Spleen (tissue), 11 donors: Measurements from ENCODE around the gene RPL10. TPM values are rescaled to one million over a fixed set of nuclear protein-coding genes. Genes with fewer than 3 reads are reported as not detected.
A peak's percentile ranks its signal among the peaks of the same experiment; 100 is the strongest.

Experiments used
- DNase-seq: peaks from one replicate; pipeline ENCODE4 v3.0.0-alpha.2; 2020
- H3K27ac ChIP-seq, 8 donors: fragments of 200-600 bp; sonication (generic) in 7 of 8; 1 replicate in 4 of 8; 2 replicates in 4 of 8; pipeline versions ENCODE4 v1.5.0 to v1.8.0; 2016 to 2021; ENCODE audit warnings: inconsistent platforms in 4 of 8, mild to moderate bottlenecking in 4 of 8, moderate library complexity in 1 of 8
- H3K27me3 ChIP-seq, 7 donors: fragments of 200-600 bp; sonication (generic) in 6 of 7; replicated peaks in 1 of 7; 1 replicate in 4 of 7; 2 replicates in 3 of 7; pipeline versions ENCODE4 v1.5.0 to v1.8.0; 2016 to 2021; ENCODE audit warnings: inconsistent platforms in 3 of 7, mild to moderate bottlenecking in 1 of 7
- H3K36me3 ChIP-seq, 6 donors: fragments of 200-600 bp; sonication (generic) in 5 of 6; 1 replicate in 4 of 6; 2 replicates in 2 of 6; pipeline versions ENCODE4 v1.5.0 to v1.8.0; 2016 to 2021; ENCODE audit warnings: inconsistent platforms in 2 of 6
- H3K4me1 ChIP-seq, 6 donors: fragments of 200-600 bp; sonication (generic) in 5 of 6; 1 replicate in 3 of 6; 2 replicates in 3 of 6; pipeline versions ENCODE4 v1.5.0 to v1.8.0; 2016 to 2021; ENCODE audit warnings: inconsistent platforms in 3 of 6
- H3K4me3 ChIP-seq, 8 donors: fragments of 200-600 bp; sonication (generic) in 7 of 8; 1 replicate in 4 of 8; 2 replicates in 4 of 8; pipeline versions ENCODE4 v1.5.0 to v1.8.0; 2016 to 2021; ENCODE audit warnings: inconsistent platforms in 4 of 8, mild to moderate bottlenecking in 4 of 8, moderate library complexity in 2 of 8
- H3K9me3 ChIP-seq, 8 donors: fragments of 200-600 bp; sonication (generic) in 7 of 8; 1 replicate in 4 of 8; 2 replicates in 4 of 8; pipeline versions ENCODE4 v1.5.0 to v1.8.0; 2016 to 2021; ENCODE audit warnings: inconsistent platforms in 4 of 8
- POLR2A ChIP-seq, 3 donors: fragments of 450-650 bp; IDR thresholded peaks; one replicate each; pipeline ENCODE4 v1.5.1; 2017; ENCODE audit warnings: antibody characterized with exemption in 3 of 3, mild to moderate bottlenecking in 1 of 3
- POLR2AphosphoS5 ChIP-seq, 3 donors: sonication (generic); formaldehyde crosslinking; IDR thresholded peaks; one replicate each; pipeline ENCODE4 v1.5.1; 2017; ENCODE audit warnings: antibody characterized with exemption in 3 of 3
- WGBS, 5 donors: extraction: QIAGEN DNeasy Blood & Tissue Kit in 3 of 5; methylation state at CpG; one replicate each; pipeline versions ENCODE4 v1.1.5 to v1.1.7; 2013 to 2018; 5-methylcytosine and 5-hydroxymethylcytosine counted together
- intact Hi-C: fragments of 100-400 bp; cut with DNase I; formaldehyde crosslinking; loops from one replicate; pipeline ENCODE4 v1.15.0; 2023; ENCODE audit warnings: low total_unique reads
- polyA plus RNA-seq, 3 donors: library from polyadenylated mRNA; stranded (reverse); fragments of 200-250 nt; gene quantifications; one replicate each; pipeline ENCODE4 v1.2.1, GENCODE V29; 2013
- total RNA-seq, 7 donors: library from RNA; depleted of rRNA in 3 of 7; stranded (reverse); fragments of >200 nt in 3 of 7; fragmentation: NEBNext Ultra II Directional in 4 of 7; extraction: Animal tissue kit (Norgen Biotek cat#: 25700) in 4 of 7; gene quantifications; one replicate each; pipeline versions ENCODE4 v1.1.0 to v1.2.1, GENCODE V29; 2016 to 2021
- TF ChIP-seq, protein P1 (sequence below), 11 experiments: fragments of 200-600 bp in 7 of 11; fragments of 450-650 bp in 4 of 11; sonication (generic) in 4 of 11; IDR thresholded peaks in 8 of 11; conservative IDR thresholded peaks in 3 of 11; 1 replicate in 7 of 11; 2 replicates in 4 of 11; pipeline versions ENCODE4 v1.4.0 to v1.8.0; 2016 to 2021; ENCODE audit warnings: antibody characterized with exemption in 11 of 11, inconsistent platforms in 4 of 11, mild to moderate bottlenecking in 1 of 11
- donor health status: healthy with polysubstance abuse.
- donor health status: DM: no; HTN: no; CAD: no; lungs with moderate emphysema.
- donor health status: DM: no; HTN: no; CAD: no.
- donor health status: Bipolar disorder and iron deficiency.
- donor health status: healthy.
- donor health status: DM: no; HTN: no; CAD: no.
- donor health status: DM: yes; HTN: yes; CAD: no.

Gene RPL10
- total and polyA plus RNA-seq, 10 donors, result 2,711 to 9,324 (median 3,504) TPM

DNA sequence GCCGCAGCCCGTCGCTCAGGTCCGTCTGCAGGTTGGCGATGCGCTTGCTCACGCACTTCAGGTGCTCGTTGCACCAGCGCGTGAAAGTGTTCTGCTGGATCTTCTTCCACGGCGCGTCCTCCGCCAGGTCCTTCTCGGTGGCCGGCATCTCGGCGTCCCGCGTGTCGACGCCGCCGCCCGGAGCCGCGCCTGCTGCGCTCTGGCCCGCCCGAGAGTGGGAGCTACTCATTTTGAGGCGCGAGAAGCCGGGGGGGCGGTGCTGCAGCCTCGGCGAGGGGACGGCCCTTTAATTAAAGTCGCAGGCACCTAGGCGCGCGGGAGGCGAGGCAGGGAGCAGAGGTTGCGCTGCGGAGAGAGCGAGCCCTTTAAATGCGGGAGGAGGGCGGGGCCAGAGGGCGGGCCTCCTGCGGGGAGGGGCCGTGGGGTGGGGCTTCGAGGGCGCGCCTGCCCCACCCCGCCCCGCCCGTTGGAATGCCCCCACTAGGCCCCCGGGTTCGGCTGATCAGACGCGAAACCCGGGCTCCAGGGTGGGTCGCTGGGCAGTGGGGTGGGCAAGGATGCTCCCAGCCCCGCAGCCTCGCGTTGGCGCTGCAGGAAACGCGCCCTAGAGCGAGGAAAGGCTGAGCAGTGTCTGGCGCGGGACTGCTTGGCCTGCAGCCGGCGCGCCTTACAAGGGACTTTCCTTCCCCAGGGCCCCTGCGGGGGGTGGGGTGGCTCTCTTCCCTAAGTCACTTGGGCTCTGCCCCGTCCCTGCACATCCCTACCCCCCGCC lies 27.0 kb upstream of the RPL10 start:
- Histone ChIP-seq H3K27ac (peak overlapping the region; percentile 57 to 94 (median 84)), H3K4me3 (peak overlapping the region; percentile 63 to 91 (median 76)), H3K36me3 (peaks cover 0 to 21% (median 17%) of the 10 kb centered on the region in 6 donors), H3K9me3 (no peaks in the 10 kb centered on the region), H3K27me3 (no peaks in the 10 kb centered on the region), H3K4me1 (peaks cover 15 to 79% (median 58%) of the 10 kb centered on the region in 6 donors)
- TF ChIP-seq, protein P1, sequence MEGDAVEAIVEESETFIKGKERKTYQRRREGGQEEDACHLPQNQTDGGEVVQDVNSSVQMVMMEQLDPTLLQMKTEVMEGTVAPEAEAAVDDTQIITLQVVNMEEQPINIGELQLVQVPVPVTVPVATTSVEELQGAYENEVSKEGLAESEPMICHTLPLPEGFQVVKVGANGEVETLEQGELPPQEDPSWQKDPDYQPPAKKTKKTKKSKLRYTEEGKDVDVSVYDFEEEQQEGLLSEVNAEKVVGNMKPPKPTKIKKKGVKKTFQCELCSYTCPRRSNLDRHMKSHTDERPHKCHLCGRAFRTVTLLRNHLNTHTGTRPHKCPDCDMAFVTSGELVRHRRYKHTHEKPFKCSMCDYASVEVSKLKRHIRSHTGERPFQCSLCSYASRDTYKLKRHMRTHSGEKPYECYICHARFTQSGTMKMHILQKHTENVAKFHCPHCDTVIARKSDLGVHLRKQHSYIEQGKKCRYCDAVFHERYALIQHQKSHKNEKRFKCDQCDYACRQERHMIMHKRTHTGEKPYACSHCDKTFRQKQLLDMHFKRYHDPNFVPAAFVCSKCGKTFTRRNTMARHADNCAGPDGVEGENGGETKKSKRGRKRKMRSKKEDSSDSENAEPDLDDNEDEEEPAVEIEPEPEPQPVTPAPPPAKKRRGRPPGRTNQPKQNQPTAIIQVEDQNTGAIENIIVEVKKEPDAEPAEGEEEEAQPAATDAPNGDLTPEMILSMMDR (IDR thresholded peaks at IDR 0.05 in 8 of 11, conservative IDR thresholded peaks at IDR 0.05 in 3 of 11), result peak in 1 of 11 experiments; percentile 10
- TF ChIP-seq POLR2A (IDR thresholded peaks at IDR 0.05), result peak; percentile 95 to 98 (median 97)
- TF ChIP-seq POLR2AphosphoS5 (IDR thresholded peaks at IDR 0.05), result peak; percentile 99
- intact Hi-C loops, result no loop called here
- WGBS, 5 donors, result 0 to 32% (median 0%) methylated on average over 9 to 77 of the region's 77 CpGs
- peak; percentile 97 for DNase-seq

DNA sequence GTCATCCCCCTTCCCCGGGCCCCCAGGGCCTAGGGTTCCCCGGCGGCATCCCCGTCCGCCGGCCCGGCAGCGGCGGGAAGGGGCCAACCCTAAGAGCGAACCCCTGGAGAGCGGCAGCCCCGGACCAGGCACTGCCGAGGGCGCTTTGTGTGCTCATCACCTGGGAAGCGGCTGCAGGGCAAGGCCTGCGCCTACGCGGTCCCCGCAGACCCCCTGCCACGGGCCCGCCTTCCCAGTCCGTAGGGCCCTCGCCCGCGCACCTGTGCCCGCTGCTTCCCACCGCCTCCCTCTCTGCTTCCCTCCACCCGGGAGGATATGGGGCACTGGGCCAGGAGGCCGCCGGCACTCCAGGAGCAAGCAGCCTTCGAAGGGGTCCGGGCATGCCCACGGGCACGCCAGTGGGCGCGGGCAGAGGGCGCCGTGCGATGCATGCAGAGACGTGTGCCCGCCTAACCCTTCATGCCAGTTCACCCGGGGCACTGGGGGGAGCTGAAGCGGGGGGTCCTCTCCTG lies 26.3 kb upstream of the RPL10 start:
- no peak for DNase-seq
- intact Hi-C loops, result no loop called here
- Histone ChIP-seq H3K4me3 (peak overlapping the region; percentile 12 to 91 (median 76)), H3K27me3 (no peaks in the 10 kb centered on the region), H3K36me3 (peaks cover 0 to 14% (median 11%) of the 10 kb centered on the region in 6 donors), H3K4me1 (peaks cover 15 to 73% (median 56%) of the 10 kb centered on the region in 6 donors), H3K27ac (peak overlapping the region in 7 of 8 donors; percentile 55 to 94 (median 87)), H3K9me3 (no peaks in the 10 kb centered on the region)
- TF ChIP-seq POLR2A (IDR thresholded peaks at IDR 0.05), result no peak
- TF ChIP-seq, protein P1 (IDR thresholded peaks at IDR 0.05 in 8 of 11, conservative IDR thresholded peaks at IDR 0.05 in 3 of 11), result no peak
- 7 to 70% (median 13%) methylated on average over 14 to 43 of the region's 43 CpGs for WGBS, 5 donors

DNA sequence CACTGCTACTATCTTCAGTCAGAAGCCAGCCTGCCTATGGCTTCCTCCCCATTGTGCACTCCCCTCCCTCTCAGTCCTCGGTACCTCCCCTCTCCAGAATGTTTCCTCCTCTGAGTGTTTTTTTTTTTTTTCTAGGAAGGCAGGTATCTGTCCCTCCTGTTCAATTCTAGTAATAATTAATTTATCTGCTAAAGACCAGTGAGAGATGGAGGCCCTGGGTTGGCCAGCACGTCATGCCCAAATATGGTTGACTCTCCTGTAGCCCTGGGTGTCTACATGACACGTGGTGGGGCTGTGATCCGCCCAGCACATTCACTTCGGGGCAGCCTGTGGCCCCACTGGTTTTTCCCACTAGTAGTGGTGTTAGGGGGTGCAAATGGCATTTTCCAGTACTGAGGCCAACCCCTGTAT lies 25.6 kb upstream of the RPL10 start:
- 21 to 53% (median 26%) methylated on average over 5 of the region's 5 CpGs for WGBS, 5 donors
- Histone ChIP-seq H3K4me3 (peak overlapping the region in 5 of 8 donors; percentile 65 to 91 (median 82)), H3K36me3 (peaks cover 0 to 7% (median 3%) of the 10 kb centered on the region in 6 donors), H3K27ac (peak overlapping the region in 6 of 8 donors; percentile 57 to 94 (median 88)), H3K4me1 (peaks cover 15 to 73% (median 49%) of the 10 kb centered on the region in 6 donors), H3K27me3 (no peaks in the 10 kb centered on the region), H3K9me3 (no peaks in the 10 kb centered on the region)
- no peak for DNase-seq
- intact Hi-C loops, result no loop called here
- TF ChIP-seq POLR2A (IDR thresholded peaks at IDR 0.05) (no peak), POLR2AphosphoS5 (IDR thresholded peaks at IDR 0.05) (no peak)
- TF ChIP-seq, protein P1 (IDR thresholded peaks at IDR 0.05 in 8 of 11, conservative IDR thresholded peaks at IDR 0.05 in 3 of 11), result no peak
